Ishikawa (cell line): ENCODE measurements around the gene GRM5.

Experiments
- CEBPB ChIP-seq: IDR thresholded peaks from 2 replicates; pipeline ENCODE4 v1.6.1; 2012
- CREB1 ChIP-seq: IDR thresholded peaks from 2 replicates; pipeline ENCODE4 v1.6.1; 2012; ENCODE audit warnings: low read depth
- EGR1 ChIP-seq: IDR thresholded peaks from 2 replicates; pipeline ENCODE4 v1.6.1; 2012
- EP300 ChIP-seq: IDR thresholded peaks from 2 replicates; pipeline ENCODE4 v1.6.1; 2012; ENCODE audit warnings: borderline replicate concordance
- FOXM1 ChIP-seq: IDR thresholded peaks from 2 replicates; pipeline ENCODE4 v1.6.1; 2012; ENCODE audit warnings: low read depth, borderline replicate concordance
- MAX ChIP-seq: IDR thresholded peaks from 2 replicates; pipeline ENCODE4 v1.6.1; 2012
- NFIC ChIP-seq: IDR thresholded peaks from 2 replicates; pipeline ENCODE4 v1.6.1; 2012
- RAD21 ChIP-seq: IDR thresholded peaks from 2 replicates; pipeline ENCODE4 v1.6.1; 2012; ENCODE audit warnings: low read depth
- TAF1 ChIP-seq: IDR thresholded peaks from 2 replicates; pipeline ENCODE4 v1.6.1; 2012; ENCODE audit warnings: low read depth, mild to moderate bottlenecking
- TCF12 ChIP-seq: IDR thresholded peaks from 2 replicates; pipeline ENCODE4 v1.6.1; 2012; ENCODE audit warnings: low read depth
- TEAD4 ChIP-seq: IDR thresholded peaks from 2 replicates; pipeline ENCODE4 v1.6.1; 2012
- YY1 ChIP-seq: IDR thresholded peaks from 2 replicates; pipeline ENCODE4 v1.6.1; 2012; ENCODE audit warnings: low read depth
- ZBTB7A ChIP-seq: IDR thresholded peaks from 2 replicates; pipeline ENCODE4 v1.6.1; 2012; ENCODE audit warnings: low read depth
- TF ChIP-seq, protein P1 (sequence below): IDR thresholded peaks from 2 replicates; pipeline ENCODE4 v1.6.1; 2012
- TF ChIP-seq, protein P2 (sequence below): IDR thresholded peaks from 2 replicates; pipeline ENCODE4 v1.6.1; 2012; ENCODE audit warnings: low read depth, mild to moderate bottlenecking

Gene GRM5

GRCh38 chr11:88579466-88579865, 486.3 kb downstream of the GRM5 start:
- TF ChIP-seq EP300 (no peak), NFIC (no peak), TEAD4 (no peak), FOXM1 (no peak), TAF1 (no peak), YY1 (no peak), CREB1 (no peak)
- TF ChIP-seq, protein P1, sequence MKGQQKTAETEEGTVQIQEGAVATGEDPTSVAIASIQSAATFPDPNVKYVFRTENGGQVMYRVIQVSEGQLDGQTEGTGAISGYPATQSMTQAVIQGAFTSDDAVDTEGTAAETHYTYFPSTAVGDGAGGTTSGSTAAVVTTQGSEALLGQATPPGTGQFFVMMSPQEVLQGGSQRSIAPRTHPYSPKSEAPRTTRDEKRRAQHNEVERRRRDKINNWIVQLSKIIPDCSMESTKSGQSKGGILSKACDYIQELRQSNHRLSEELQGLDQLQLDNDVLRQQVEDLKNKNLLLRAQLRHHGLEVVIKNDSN: no peak
- TF ChIP-seq, protein P2, sequence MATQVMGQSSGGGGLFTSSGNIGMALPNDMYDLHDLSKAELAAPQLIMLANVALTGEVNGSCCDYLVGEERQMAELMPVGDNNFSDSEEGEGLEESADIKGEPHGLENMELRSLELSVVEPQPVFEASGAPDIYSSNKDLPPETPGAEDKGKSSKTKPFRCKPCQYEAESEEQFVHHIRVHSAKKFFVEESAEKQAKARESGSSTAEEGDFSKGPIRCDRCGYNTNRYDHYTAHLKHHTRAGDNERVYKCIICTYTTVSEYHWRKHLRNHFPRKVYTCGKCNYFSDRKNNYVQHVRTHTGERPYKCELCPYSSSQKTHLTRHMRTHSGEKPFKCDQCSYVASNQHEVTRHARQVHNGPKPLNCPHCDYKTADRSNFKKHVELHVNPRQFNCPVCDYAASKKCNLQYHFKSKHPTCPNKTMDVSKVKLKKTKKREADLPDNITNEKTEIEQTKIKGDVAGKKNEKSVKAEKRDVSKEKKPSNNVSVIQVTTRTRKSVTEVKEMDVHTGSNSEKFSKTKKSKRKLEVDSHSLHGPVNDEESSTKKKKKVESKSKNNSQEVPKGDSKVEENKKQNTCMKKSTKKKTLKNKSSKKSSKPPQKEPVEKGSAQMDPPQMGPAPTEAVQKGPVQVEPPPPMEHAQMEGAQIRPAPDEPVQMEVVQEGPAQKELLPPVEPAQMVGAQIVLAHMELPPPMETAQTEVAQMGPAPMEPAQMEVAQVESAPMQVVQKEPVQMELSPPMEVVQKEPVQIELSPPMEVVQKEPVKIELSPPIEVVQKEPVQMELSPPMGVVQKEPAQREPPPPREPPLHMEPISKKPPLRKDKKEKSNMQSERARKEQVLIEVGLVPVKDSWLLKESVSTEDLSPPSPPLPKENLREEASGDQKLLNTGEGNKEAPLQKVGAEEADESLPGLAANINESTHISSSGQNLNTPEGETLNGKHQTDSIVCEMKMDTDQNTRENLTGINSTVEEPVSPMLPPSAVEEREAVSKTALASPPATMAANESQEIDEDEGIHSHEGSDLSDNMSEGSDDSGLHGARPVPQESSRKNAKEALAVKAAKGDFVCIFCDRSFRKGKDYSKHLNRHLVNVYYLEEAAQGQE: no peak

GRCh38 chr11:88576741-88577140, 489.0 kb downstream of the GRM5 start:
- TF ChIP-seq, protein P2: no peak
- TF ChIP-seq RAD21: no peak

DNA sequence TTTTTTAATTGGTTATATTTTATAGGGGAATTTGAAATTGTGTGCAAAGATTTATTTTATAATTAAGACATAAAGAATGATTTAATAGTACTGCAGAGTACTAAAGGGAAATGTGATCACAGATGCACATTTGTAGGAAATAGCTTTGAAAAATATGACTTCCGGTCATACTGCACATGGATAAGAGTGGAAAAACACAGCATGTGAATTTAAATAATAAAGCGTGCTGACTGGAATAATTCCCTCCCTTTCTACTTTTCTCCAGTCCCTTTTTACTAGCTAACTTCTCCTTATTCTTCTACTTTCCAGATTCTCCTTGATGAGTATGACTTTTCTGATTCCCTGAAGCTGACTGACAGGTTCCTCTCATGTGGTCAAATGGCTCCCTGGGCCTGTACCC, 489.9 kb downstream of the GRM5 start:
- TF ChIP-seq MAX: no peak
- TF ChIP-seq NFIC: no peak
- TF ChIP-seq EGR1: no peak
- TF ChIP-seq, protein P1: no peak
- TF ChIP-seq RAD21: no peak
- no peak for TF ChIP-seq CEBPB
- TF ChIP-seq CREB1: no peak
- TF ChIP-seq TAF1: no peak
- no peak for TF ChIP-seq ZBTB7A
- TF ChIP-seq EP300: no peak
- no peak for TF ChIP-seq TEAD4
- TF ChIP-seq, protein P2: no peak
- TF ChIP-seq TCF12: no peak
- TF ChIP-seq YY1: no peak
- TF ChIP-seq FOXM1: no peak

DNA sequence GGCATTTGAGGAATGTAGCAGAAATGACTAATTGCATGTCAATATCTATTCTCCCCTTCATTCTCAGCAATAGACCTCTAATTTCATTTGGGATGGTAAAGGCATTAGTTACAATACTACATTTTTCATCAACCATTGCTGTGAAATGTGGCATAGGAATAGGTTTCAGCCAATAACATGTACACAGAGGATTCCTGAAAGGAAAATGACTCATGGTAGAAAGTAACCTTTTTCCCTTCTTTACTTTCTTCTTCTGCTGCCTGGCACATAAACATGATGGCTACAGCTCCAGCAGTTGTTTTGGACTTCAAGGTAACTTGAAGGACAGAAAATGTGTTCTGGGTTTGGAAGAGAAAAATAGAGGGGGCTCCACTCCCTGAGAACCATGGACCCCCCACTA, 496.4 kb downstream of the GRM5 start:
- TF ChIP-seq CREB1 (no peak), CEBPB (no peak), TAF1 (no peak), EP300 (no peak), RAD21 (no peak), TEAD4 (no peak), FOXM1 (no peak), NFIC (no peak), MAX (no peak), YY1 (no peak), TCF12 (no peak), ZBTB7A (no peak), EGR1 (no peak)
- TF ChIP-seq, protein P1: no peak
- TF ChIP-seq, protein P2: no peak
